OCI-LY1 (cell line): ENCODE measurements around the gene DOCK4.

Experiments
- H2AFZ ChIP-seq: fragments of 200-600 bp; sonication (generic), shearing (Covaris generic); 2 replicates; pipeline ENCODE4 v1.6.0; 2014; ENCODE audit warnings: antibody characterized with exemption, mild to moderate bottlenecking, low read length
- H3F3A ChIP-seq: fragments of 200-600 bp; sonication (generic), shearing (Covaris generic); 2 replicates; pipeline ENCODE4 v1.6.0; 2014; ENCODE audit warnings: mild to moderate bottlenecking, antibody characterized with exemption, low read length, moderate library complexity; ENCODE audit not compliant: insufficient read depth
- H3K27ac ChIP-seq: fragments of 200-600 bp; sonication (generic); 2 replicates; pipeline ENCODE4 v1.5.1; 2014; ENCODE audit warnings: low read length, mixed run types, mild to moderate bottlenecking, low read depth; ENCODE audit not compliant: poor library complexity, severe bottlenecking
- H3K27me3 ChIP-seq: fragments of 200-600 bp; sonication (generic); 2 replicates; pipeline ENCODE4 v1.6.0; 2014; ENCODE audit warnings: antibody characterized with exemption, mild to moderate bottlenecking, low read length, moderate library complexity; ENCODE audit not compliant: insufficient read depth
- H3K36me3 ChIP-seq: fragments of 200-600 bp; sonication (generic); 2 replicates; pipeline ENCODE4 v1.6.1; 2014; ENCODE audit warnings: mild to moderate bottlenecking, antibody characterized with exemption, low read length, moderate library complexity, mixed read lengths; ENCODE audit not compliant: insufficient read depth
- H3K4me1 ChIP-seq: fragments of 200-600 bp; sonication (generic); 2 replicates; pipeline ENCODE4 v1.5.1; 2014; ENCODE audit warnings: mild to moderate bottlenecking, low read length, moderate library complexity; ENCODE audit not compliant: insufficient read depth, severe bottlenecking
- H3K4me2 ChIP-seq: fragments of 200-600 bp; sonication (generic), shearing (Covaris generic); 2 replicates; pipeline ENCODE4 v1.6.1; 2014; ENCODE audit warnings: low read length
- H3K4me3 ChIP-seq: fragments of 200-600 bp; sonication (generic); 2 replicates; pipeline ENCODE4 v1.5.1; 2014; ENCODE audit warnings: low read length, low read depth, mild to moderate bottlenecking, mixed read lengths; ENCODE audit not compliant: poor library complexity, severe bottlenecking
- H3K79me2 ChIP-seq: fragments of 200-600 bp; shearing (Covaris generic); 2 replicates; pipeline ENCODE4 v1.6.1; 2016; ENCODE audit warnings: mixed run types, low read length, mixed read lengths; ENCODE audit not compliant: insufficient read depth
- H3K9ac ChIP-seq: fragments of 200-600 bp; sonication (generic), shearing (Covaris generic); 2 replicates; pipeline ENCODE4 v1.6.1; 2014; ENCODE audit warnings: mild to moderate bottlenecking, low read length, mixed read lengths
- H3K9me2 ChIP-seq: fragments of 200-600 bp; sonication (generic), shearing (Covaris generic); 2 replicates; pipeline ENCODE4 v1.6.1; 2014; ENCODE audit warnings: low read depth, mild to moderate bottlenecking, low read length, mixed read lengths
- H3K9me3 ChIP-seq: fragments of 200-600 bp; shearing (Covaris generic); 2 replicates; pipeline ENCODE4 v1.6.1; 2014; ENCODE audit warnings: low read length, mixed read lengths
- H4K20me1 ChIP-seq: fragments of 200-600 bp; sonication (generic), shearing (Covaris generic); 2 replicates; pipeline ENCODE4 v1.6.0; 2016; ENCODE audit warnings: mild to moderate bottlenecking, low read length; ENCODE audit not compliant: insufficient read depth
- EZH2 ChIP-seq: fragments of 200-600 bp; sonication (generic), shearing (Covaris generic); IDR thresholded peaks from 2 replicates; pipeline ENCODE4 v1.8.0; 2017; ENCODE audit warnings: borderline replicate concordance, mixed run types, mild to moderate bottlenecking, antibody characterized with exemption, low read length, moderate library complexity, mixed read lengths
- TF ChIP-seq, protein P1 (sequence below): fragments of 200-600 bp; sonication (generic), shearing (Covaris generic); IDR thresholded peaks from 2 replicates; pipeline ENCODE4 v1.5.1; 2017; ENCODE audit warnings: mild to moderate bottlenecking, antibody characterized with exemption, low read length, moderate library complexity, mixed read lengths

DOCK4 gene

DNA sequence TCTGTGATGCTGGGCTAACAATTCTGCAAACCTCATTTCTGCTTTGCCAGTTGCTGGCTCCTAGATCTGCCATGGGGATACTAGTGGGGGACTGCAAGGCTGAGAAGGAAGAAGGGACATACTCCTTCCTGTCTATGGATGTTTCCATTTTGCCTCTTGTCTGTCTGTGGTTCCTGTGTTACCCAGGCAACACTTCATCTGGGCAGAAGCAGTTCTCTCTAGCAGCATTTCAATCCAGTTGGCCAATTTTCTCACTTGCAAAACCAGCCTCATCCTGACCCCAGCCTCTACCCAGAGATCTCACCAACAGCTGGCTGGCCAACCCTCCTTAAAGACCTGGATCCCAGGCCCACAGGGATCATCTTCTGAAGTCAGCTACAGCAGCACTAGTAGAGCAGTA, 131.7 kb downstream of the DOCK4 start:
- no peaks in the 10 kb centered on the region for H3K27me3 ChIP-seq
- H3K9me2 ChIP-seq, result no peaks in the 10 kb centered on the region
- no peaks in the 10 kb centered on the region for H3K79me2 ChIP-seq
- H3K4me3 ChIP-seq, result no peak overlapping the region
- H3K9ac ChIP-seq, result no peak overlapping the region
- no peak overlapping the region for H3K27ac ChIP-seq
- H3K36me3 ChIP-seq, result no peaks in the 10 kb centered on the region
- no peak for TF ChIP-seq EZH2
- TF ChIP-seq, protein P1, sequence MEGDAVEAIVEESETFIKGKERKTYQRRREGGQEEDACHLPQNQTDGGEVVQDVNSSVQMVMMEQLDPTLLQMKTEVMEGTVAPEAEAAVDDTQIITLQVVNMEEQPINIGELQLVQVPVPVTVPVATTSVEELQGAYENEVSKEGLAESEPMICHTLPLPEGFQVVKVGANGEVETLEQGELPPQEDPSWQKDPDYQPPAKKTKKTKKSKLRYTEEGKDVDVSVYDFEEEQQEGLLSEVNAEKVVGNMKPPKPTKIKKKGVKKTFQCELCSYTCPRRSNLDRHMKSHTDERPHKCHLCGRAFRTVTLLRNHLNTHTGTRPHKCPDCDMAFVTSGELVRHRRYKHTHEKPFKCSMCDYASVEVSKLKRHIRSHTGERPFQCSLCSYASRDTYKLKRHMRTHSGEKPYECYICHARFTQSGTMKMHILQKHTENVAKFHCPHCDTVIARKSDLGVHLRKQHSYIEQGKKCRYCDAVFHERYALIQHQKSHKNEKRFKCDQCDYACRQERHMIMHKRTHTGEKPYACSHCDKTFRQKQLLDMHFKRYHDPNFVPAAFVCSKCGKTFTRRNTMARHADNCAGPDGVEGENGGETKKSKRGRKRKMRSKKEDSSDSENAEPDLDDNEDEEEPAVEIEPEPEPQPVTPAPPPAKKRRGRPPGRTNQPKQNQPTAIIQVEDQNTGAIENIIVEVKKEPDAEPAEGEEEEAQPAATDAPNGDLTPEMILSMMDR, result no peak
- H3K4me1 ChIP-seq, result no peaks in the 10 kb centered on the region
- no peaks in the 10 kb centered on the region for H3K9me3 ChIP-seq
- no peak overlapping the region for H3K4me2 ChIP-seq
- no peak overlapping the region for H2AFZ ChIP-seq
- no peaks in the 10 kb centered on the region for H4K20me1 ChIP-seq
- H3F3A ChIP-seq, result no peaks in the 10 kb centered on the region

DNA sequence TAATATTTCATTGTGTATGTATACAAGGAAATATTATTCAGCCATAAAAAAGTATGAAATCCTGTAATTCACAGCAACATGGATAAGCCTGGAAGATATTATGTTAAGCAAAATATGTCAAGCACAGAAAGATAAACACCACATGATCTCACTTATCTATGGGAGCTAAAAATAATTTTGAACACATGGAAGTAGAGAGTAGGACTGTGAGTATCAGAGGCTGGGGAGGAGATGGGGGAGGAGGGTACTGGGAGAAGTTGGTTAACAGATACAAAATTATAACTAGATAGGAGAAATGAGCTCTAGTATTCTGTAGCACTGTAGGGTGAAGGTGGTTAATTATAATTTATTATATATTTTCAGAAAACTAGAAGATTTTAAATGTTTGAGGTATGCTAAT, 132.7 kb downstream of the DOCK4 start:
- no peak overlapping the region for H3K4me3 ChIP-seq
- H3K27me3 ChIP-seq, result no peaks in the 10 kb centered on the region
- H3K9me3 ChIP-seq, result no peaks in the 10 kb centered on the region
- H3K36me3 ChIP-seq, result no peaks in the 10 kb centered on the region
- no peak overlapping the region for H3K4me2 ChIP-seq
- H3K9me2 ChIP-seq, result no peaks in the 10 kb centered on the region
- H3F3A ChIP-seq, result no peaks in the 10 kb centered on the region
- H2AFZ ChIP-seq, result no peak overlapping the region
- H3K4me1 ChIP-seq, result no peaks in the 10 kb centered on the region
- H4K20me1 ChIP-seq, result no peaks in the 10 kb centered on the region
- H3K79me2 ChIP-seq, result no peaks in the 10 kb centered on the region
- H3K9ac ChIP-seq, result no peak overlapping the region
- no peak for TF ChIP-seq EZH2
- TF ChIP-seq, protein P1, result no peak
- no peak overlapping the region for H3K27ac ChIP-seq

DNA sequence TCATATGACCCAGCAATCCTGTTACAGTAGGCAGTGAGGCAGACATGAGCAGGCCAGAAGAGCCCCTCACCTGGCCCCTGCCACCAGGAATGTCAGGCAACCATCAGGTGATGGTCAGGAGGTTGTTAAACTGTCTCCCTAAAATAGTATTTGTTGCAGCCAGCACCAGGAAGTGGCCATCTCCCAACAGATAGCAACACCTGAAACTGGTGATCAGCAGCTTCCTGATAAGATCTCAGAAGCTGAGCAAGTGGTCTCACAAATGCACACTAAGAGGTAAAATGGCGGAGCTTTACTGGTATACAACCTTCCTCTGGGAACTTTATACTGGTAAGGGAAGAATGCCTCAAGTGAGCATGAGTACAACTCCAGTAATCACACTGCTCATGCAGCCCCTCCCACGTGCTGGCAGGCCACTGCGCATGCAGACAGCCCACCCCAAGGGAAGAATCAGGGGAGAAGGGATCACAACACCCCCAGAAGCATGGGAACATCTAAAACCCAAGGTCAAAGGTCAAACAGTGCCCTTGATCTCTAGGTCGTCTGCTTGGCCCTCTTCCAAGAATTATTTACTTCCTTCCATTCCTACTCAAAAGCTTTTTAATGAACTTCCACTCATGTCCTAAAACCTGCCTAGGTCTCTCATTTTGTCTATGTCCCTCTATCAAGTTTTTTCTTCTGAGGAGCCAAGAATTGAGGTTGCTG, 133.5 kb downstream of the DOCK4 start:
- Histone ChIP-seq H3K4me2 (no peak overlapping the region), H3K27ac (no peak overlapping the region), H3K79me2 (no peaks in the 10 kb centered on the region)

More for the DNA sequence above, 133.5 kb downstream of the DOCK4 start:
- H4K20me1 ChIP-seq, result no peaks in the 10 kb centered on the region
- no peaks in the 10 kb centered on the region for H3F3A ChIP-seq
- H3K9me2 ChIP-seq, result no peaks in the 10 kb centered on the region
- no peak overlapping the region for H2AFZ ChIP-seq
- no peak overlapping the region for H3K9ac ChIP-seq
- TF ChIP-seq, protein P1, result no peak
- TF ChIP-seq EZH2, result no peak
- no peaks in the 10 kb centered on the region for H3K9me3 ChIP-seq
- no peaks in the 10 kb centered on the region for H3K4me1 ChIP-seq
- no peaks in the 10 kb centered on the region for H3K36me3 ChIP-seq
- H3K4me3 ChIP-seq, result no peak overlapping the region
- no peaks in the 10 kb centered on the region for H3K27me3 ChIP-seq
